GM10847 (cell line): ENCODE measurements around the gene ARHGAP32.

ENCODE experiments used
- POLR2A ChIP-seq: IDR thresholded peaks from 2 replicates; pipeline ENCODE4 v1.6.1; 2011; ENCODE audit not compliant: insufficient read length; ENCODE audit errors: extremely low read depth

Gene ARHGAP32

GRCh38 chr11:129089279-129089678, 102.8 kb downstream of the ARHGAP32 start:
- TF ChIP-seq POLR2A = no peak

GRCh38 chr11:129086976-129087375, 105.1 kb downstream of the ARHGAP32 start:
- TF ChIP-seq POLR2A = no peak

GRCh38 chr11:129077191-129077590, 114.9 kb downstream of the ARHGAP32 start:
- no peak for TF ChIP-seq POLR2A

- no peak for TF ChIP-seq POLR2A
These were observed 116.4 kb downstream of the ARHGAP32 start for GRCh38 chr11:129075757-129076156.

- no peak for TF ChIP-seq POLR2A
These were observed 124.7 kb downstream of the ARHGAP32 start for GRCh38 chr11:129067454-129067853.

- no peak for TF ChIP-seq POLR2A
These were observed 125.9 kb downstream of the ARHGAP32 start for GRCh38 chr11:129066229-129066628.

- no peak for TF ChIP-seq POLR2A
These were observed 129.0 kb downstream of the ARHGAP32 start for GRCh38 chr11:129063118-129063517.

- no peak for TF ChIP-seq POLR2A
These were observed 130.5 kb downstream of the ARHGAP32 start for GRCh38 chr11:129061492-129062230.

GRCh38 chr11:129056916-129057315, 135.2 kb downstream of the ARHGAP32 start:
- TF ChIP-seq POLR2A = no peak

GRCh38 chr11:129055196-129055595, 136.9 kb downstream of the ARHGAP32 start:
- no peak for TF ChIP-seq POLR2A

GRCh38 chr11:129048911-129049310, 143.2 kb downstream of the ARHGAP32 start:
- no peak for TF ChIP-seq POLR2A

- TF ChIP-seq POLR2A = no peak
These were observed 147.0 kb downstream of the ARHGAP32 start for GRCh38 chr11:129045150-129045549.

- TF ChIP-seq POLR2A = no peak
These were observed 149.6 kb downstream of the ARHGAP32 start for GRCh38 chr11:129042503-129042902.

GRCh38 chr11:129041611-129042018, 150.5 kb downstream of the ARHGAP32 start:
- no peak for TF ChIP-seq POLR2A

- TF ChIP-seq POLR2A = no peak
These were observed 151.2 kb downstream of the ARHGAP32 start for GRCh38 chr11:129040934-129041333.

- TF ChIP-seq POLR2A = no peak
These were observed 156.9 kb downstream of the ARHGAP32 start for GRCh38 chr11:129035244-129035643.

- TF ChIP-seq POLR2A = no peak
These were observed 158.1 kb downstream of the ARHGAP32 start for GRCh38 chr11:129034001-129034400.
